HG02840 (cell line): ENCODE measurements around the gene GORASP1.
"Not testable (repeated sequence)": the region's sequence is repeated elsewhere in the genome, so short reads cannot be mapped to it uniquely, and the experiment has no call there.

Experiments
- ATAC-seq: cut with Tn5 transposase; IDR thresholded peaks from one replicate; pipeline ENCODE4 v1.9.1; 2021; ENCODE audit warnings: mild to moderate bottlenecking, moderate library complexity, moderate number of reproducible peaks; ENCODE audit not compliant: unreplicated experiment, low FRiP score

Gene GORASP1

DNA sequence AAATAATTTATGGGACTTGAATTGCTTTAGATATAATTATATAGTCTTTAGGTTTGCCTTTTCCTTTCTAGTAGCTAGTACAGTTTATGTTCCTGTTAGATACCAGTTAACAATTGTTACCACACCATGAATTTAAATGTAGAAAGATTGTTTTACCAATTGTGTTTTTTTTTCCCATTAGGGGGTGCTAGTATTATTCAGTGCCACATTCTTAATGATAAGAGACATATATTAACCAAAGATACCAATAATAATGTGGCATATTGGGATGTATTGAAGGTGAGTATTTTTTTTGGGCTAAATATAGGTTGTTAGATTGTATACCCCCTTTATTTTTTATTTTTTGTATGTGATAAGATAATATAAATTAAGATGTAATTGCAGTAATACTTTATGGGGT is 27.9 kb downstream of the GORASP1 start:
- no peak for ATAC-seq

GRCh38 chr3:39075910-39076309 is 31.5 kb downstream of the GORASP1 start:
- ATAC-seq, result no peak

GRCh38 chr3:39068556-39068955 is 38.9 kb downstream of the GORASP1 start:
- ATAC-seq, result no peak

- no peak for ATAC-seq
These were observed 40.1 kb downstream of the GORASP1 start for GRCh38 chr3:39067286-39067685.

- ATAC-seq, result peak; percentile 79
These were observed 42.2 kb downstream of the GORASP1 start for GRCh38 chr3:39065197-39065596.

DNA sequence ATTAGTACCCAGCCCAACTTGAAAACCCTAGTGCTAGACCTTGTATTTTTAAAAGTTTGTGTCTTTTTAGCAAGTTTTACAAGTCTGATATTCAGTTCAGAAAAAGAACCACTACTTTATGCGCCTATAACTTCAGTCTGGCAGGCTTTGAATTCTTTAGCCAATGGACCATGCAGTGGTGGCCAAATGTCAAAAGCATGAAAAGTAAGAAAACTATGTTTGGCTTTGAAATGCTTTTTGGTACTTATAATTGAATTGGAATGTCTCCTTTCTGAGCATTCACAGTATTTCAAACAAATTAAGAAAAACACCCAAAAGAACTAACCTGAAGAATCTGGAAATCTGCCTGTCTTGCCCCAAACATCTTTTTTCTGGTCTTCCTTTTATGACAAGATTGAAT is 42.8 kb downstream of the GORASP1 start:
- no peak for ATAC-seq

- ATAC-seq, result no peak
These were observed 44.3 kb downstream of the GORASP1 start for GRCh38 chr3:39063143-39063542.

GRCh38 chr3:39062180-39062579 is 45.2 kb downstream of the GORASP1 start:
- no peak for ATAC-seq

GRCh38 chr3:39061228-39061627 is 46.2 kb downstream of the GORASP1 start:
- not testable (repeated sequence) for ATAC-seq

DNA sequence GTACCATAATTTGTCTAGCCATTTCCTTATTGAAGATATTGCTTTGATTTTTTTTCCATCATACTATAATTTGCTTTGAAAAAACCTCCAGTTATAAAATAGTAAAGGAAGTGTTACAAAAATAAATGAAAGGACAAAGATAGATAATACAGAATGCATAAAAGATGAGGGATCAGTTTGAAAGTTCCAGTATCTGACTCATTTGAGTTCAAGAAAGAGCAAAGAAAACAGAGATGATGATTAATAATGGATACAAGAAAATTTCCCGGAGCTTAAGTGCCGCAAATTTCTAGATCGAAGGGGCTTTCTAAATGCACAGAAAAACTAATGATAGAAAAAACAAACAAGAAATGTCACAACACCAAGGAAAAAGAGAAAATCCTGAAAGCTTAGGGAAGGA is 51.3 kb downstream of the GORASP1 start:
- ATAC-seq, result no peak

DNA sequence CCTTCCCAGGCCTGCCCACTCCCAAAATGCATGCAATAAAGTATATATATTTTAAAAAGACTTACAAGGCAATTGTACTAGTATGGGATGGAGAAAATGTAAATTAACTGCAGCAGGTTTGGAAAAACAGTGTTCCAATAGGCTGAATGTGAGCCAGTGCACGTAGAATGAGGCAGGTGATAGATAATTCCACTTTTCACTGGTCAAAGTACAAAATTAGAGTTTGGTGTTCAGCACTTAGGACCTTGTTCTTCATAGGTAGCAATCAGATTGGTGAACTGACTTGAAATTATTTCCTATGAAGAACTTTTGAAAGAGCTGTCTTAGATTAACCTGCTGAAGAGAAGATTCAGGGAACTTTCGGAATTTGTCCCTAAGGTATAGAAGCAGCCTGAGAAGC is 53.7 kb downstream of the GORASP1 start:
- ATAC-seq, result no peak

DNA sequence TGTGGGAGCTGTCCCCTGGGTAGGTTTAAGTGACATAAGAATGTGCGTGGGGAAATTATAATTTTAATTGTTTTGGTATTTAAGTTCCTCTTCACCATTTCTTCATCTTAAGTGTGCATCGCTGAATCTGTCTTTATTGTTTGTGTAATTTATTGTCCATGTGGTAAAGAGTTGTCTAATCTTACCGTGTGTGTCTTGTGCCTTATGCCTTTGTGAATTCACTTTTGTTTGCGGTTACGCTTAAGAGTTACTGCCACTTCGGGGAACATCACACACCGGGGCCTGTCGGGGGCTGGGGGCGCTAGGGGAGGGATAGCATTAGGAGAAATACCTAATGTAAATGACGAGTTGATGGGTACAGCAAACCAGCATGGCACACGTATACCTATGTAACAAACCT is 54.8 kb downstream of the GORASP1 start:
- ATAC-seq, result no peak

- peak; percentile 100 for ATAC-seq
These were observed 55.5 kb downstream of the GORASP1 start, which contains the start of the genes SCN11A and WDR48 for GRCh38 chr3:39051649-39052561. Gene SCN11A, minus strand, starts transcription at chr3:39051944. Its CDS starts 101,582 bp downstream, at chr3:38950362. Gene WDR48, plus strand, starts transcription at chr3:39052016. Its CDS starts 10 bp downstream, at chr3:39052026.

DNA sequence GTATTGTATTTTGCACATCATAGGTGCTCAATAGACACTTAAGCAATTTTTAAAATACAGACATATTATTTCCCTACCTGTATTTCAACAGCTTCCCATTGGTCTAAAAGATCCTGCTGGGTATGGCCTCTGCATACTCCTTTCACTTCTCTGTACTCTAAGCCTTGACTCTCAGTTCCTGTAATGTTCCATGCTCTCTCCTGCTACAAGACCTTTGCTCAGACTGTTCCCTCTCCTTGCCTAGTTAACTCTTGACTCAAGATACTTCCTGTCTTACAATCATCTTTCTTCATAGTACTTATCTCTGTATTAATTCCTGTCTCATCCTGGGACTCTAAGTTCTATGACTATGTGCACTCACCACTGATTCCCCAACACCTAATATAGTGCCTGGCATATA is 57.4 kb downstream of the GORASP1 start:
- ATAC-seq, result no peak
